Measurements from ENCODE around the gene INSR. TPM values are rescaled to one million over a fixed set of nuclear protein-coding genes. Genes with fewer than 3 reads are reported as not detected.
A peak's percentile ranks its signal among the peaks of the same experiment; 100 is the strongest.

Gene INSR
- total RNA-seq, 1 experiment from 2014 or later: 22.6 TPM

DNA sequence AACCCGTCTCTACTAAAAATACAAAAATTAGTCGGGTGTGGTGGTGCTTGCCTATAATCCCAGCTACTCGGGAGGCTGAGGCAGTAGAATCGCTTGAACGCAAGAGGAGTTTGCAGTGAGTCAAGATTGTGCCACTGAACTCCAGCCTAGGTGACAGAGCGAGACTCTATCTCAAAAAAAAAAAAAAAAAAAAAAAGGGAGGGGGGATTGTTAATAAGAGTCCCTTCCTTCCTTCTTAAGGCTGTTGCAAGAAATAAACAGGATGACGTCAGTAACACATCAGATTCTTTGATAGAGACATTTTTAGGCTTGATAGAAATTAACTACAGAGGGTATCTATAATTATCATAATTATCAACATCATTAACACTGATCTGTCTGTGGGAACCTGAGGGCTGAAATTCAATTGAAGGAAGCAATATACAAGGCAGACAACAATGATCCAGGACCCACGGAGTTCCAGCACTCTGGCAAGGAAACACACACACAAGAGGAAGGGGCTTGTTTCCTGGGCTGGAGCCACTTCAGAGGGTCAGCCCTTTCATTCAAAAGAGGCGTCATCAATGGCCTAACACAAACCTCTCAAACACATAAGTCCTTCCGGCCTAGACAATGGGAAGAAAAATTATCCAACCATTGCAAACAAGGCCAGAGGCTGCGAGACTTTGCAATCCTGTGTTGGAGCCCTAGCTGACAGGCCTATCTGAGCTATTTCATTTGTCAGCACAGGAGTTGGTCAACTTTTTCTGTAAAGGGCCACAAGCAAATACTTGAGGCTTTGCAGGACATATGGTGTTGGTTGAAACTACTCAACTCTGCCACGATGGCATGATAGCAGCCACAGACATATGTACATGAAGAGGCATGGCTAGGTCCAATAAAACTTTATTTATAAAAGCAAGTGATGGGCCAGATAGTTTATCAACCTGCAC lies 105.2 kb downstream of the INSR start:
- Histone ChIP-seq H3K9me3 (no peaks in the 10 kb centered on the region), H3K27me3 (replicated peaks; ENCODE audit: control insufficient read depth, insufficient read depth, low read length) (no peaks in the 10 kb centered on the region), H3K4me3 (ENCODE audit: low read depth, low read length) (no peak overlapping the region), H3K4me1 (no peaks in the 10 kb centered on the region), H3K36me3 (ENCODE audit: control insufficient read depth, insufficient read depth, low read length) (no peaks in the 10 kb centered on the region)
- H3K4me3 Mint-ChIP-seq (ENCODE audit: unreplicated experiment): no peak overlapping the region
- ChIA-PET POLR2A (no interaction called here), CTCF (no interaction called here)
- H3K36me3 Mint-ChIP-seq (ENCODE audit: insufficient read depth, unreplicated experiment): peaks cover 4% of the 10 kb centered on the region
- no TSS peak for BruUV-seq (replicated peaks)
- no peak for DNase-seq
- TF ChIP-seq, protein P1, sequence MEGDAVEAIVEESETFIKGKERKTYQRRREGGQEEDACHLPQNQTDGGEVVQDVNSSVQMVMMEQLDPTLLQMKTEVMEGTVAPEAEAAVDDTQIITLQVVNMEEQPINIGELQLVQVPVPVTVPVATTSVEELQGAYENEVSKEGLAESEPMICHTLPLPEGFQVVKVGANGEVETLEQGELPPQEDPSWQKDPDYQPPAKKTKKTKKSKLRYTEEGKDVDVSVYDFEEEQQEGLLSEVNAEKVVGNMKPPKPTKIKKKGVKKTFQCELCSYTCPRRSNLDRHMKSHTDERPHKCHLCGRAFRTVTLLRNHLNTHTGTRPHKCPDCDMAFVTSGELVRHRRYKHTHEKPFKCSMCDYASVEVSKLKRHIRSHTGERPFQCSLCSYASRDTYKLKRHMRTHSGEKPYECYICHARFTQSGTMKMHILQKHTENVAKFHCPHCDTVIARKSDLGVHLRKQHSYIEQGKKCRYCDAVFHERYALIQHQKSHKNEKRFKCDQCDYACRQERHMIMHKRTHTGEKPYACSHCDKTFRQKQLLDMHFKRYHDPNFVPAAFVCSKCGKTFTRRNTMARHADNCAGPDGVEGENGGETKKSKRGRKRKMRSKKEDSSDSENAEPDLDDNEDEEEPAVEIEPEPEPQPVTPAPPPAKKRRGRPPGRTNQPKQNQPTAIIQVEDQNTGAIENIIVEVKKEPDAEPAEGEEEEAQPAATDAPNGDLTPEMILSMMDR (IDR thresholded peaks at IDR 0.05; ENCODE audit: insufficient read depth in 1 of 2, low read depth in 1 of 2, low read length in 1 of 2, severe bottlenecking in 1 of 2, unreplicated experiment in 1 of 2): no peak
- no peak overlapping the region for H3K27ac Mint-ChIP-seq (ENCODE audit: unreplicated experiment)
- peaks cover 10% of the 10 kb centered on the region for H3K4me1 Mint-ChIP-seq (ENCODE audit: low read depth, unreplicated experiment)
- peaks cover 4% of the 10 kb centered on the region for H3K27me3 Mint-ChIP-seq (ENCODE audit: insufficient read depth, unreplicated experiment)
- intact Hi-C loops (cut with micrococcal nuclease; ENCODE audit: unreplicated experiment): no loop called here
- H3K9me3 Mint-ChIP-seq (ENCODE audit: unreplicated experiment): no peaks in the 10 kb centered on the region

DNA sequence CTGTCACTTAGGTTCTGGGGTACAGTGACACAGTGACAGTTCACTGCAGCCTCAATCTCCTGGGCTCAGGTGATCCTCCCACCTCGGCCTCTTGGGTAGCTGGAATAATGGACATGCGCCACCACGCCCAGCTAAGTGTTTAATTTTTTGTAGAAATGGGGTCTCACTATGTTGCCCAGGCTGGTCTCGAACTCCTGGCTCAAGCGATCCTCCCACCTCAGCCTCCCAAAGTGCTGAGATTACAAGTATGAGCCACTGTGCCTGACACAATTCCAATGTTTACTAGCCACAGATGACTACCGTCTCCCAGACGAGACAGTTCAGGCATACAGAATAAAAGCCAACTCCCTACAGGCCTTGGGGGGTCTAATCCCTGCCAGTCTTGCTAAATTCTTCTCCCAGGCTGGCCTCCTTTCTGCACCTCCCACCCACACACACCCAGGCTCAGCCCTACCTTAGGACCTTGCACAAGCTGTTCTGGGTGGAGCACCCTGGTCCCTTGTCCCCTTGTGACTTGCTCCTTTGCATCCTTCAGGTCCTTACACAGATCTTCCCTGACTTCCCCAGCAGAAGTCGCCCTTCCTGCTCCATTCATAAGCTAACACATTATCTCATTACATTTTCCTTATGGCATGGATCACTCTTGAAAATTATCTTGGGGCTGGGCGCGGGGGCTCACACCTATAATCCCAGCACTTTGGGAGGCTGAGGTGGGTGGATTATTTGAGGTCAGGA lies 106.4 kb downstream of the INSR start:
- Histone ChIP-seq H3K9me3 (no peaks in the 10 kb centered on the region), H3K4me3 (ENCODE audit: low read depth, low read length) (no peak overlapping the region), H3K27me3 (replicated peaks; ENCODE audit: control insufficient read depth, insufficient read depth, low read length) (no peaks in the 10 kb centered on the region), H3K4me1 (no peaks in the 10 kb centered on the region), H3K36me3 (ENCODE audit: control insufficient read depth, insufficient read depth, low read length) (no peaks in the 10 kb centered on the region)
- Mint-ChIP-seq H3K4me3 (ENCODE audit: unreplicated experiment) (no peak overlapping the region), H3K9me3 (ENCODE audit: unreplicated experiment) (no peaks in the 10 kb centered on the region), H3K27me3 (ENCODE audit: insufficient read depth, unreplicated experiment) (peaks cover 4% of the 10 kb centered on the region), H3K27ac (ENCODE audit: unreplicated experiment) (no peak overlapping the region), H3K36me3 (ENCODE audit: insufficient read depth, unreplicated experiment) (peaks cover 4% of the 10 kb centered on the region), H3K4me1 (ENCODE audit: low read depth, unreplicated experiment) (peaks cover 10% of the 10 kb centered on the region)
- ChIA-PET POLR2A (no interaction called here), CTCF (interaction anchor here (0.5 to 0.6 kb wide), 2 partner anchors 13 to 57 kb away, joined by 4 read pairs; no protein-coding TSS in a partner anchor)
- no peak for DNase-seq
- intact Hi-C loops (cut with micrococcal nuclease; ENCODE audit: unreplicated experiment): no loop called here
- no TSS peak for BruUV-seq (replicated peaks)
- TF ChIP-seq, protein P1 (IDR thresholded peaks at IDR 0.05; ENCODE audit: insufficient read depth in 1 of 2, low read depth in 1 of 2, low read length in 1 of 2, severe bottlenecking in 1 of 2, unreplicated experiment in 1 of 2): no peak

DNA sequence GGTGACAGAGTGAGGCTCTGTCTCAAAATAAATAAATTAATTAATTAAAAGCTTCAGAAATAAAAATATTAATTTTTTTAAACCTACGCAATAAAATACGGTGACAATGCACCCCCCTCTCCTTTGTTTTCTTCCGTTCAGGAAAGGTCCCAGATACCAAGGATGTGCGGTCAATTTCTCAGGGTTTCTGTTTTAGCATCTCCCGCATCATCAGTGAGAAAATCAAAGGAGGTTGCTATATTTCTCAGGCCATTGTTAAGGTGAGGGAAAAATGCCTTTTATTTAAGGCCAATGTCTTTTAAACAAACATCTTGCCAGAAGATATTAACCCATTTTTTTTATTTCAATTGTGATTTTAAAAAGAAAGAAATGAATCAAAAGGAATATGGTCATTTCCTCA lies 111.7 kb downstream of the INSR start:
- no peaks in the 10 kb centered on the region for H3K36me3 ChIP-seq (ENCODE audit: control insufficient read depth, insufficient read depth, low read length)
- no peak overlapping the region for H3K27ac Mint-ChIP-seq (ENCODE audit: unreplicated experiment)
- ChIA-PET CTCF (no interaction called here), POLR2A (no interaction called here)
- BruUV-seq (replicated peaks): TSS peak; percentile 21
- no peak overlapping the region for H3K4me3 ChIP-seq (ENCODE audit: low read depth, low read length)
- H3K4me1 Mint-ChIP-seq (ENCODE audit: low read depth, unreplicated experiment): no peaks in the 10 kb centered on the region
- peaks cover 10% of the 10 kb centered on the region for H3K36me3 Mint-ChIP-seq (ENCODE audit: insufficient read depth, unreplicated experiment)
- H3K9me3 Mint-ChIP-seq (ENCODE audit: unreplicated experiment): no peaks in the 10 kb centered on the region
- TF ChIP-seq, protein P1 (IDR thresholded peaks at IDR 0.05; ENCODE audit: insufficient read depth in 1 of 2, low read depth in 1 of 2, low read length in 1 of 2, severe bottlenecking in 1 of 2, unreplicated experiment in 1 of 2): no peak
- H3K4me3 Mint-ChIP-seq (ENCODE audit: unreplicated experiment): no peak overlapping the region
- H3K4me1 ChIP-seq: no peaks in the 10 kb centered on the region
- no peaks in the 10 kb centered on the region for H3K9me3 ChIP-seq
- no peaks in the 10 kb centered on the region for H3K27me3 ChIP-seq (replicated peaks; ENCODE audit: control insufficient read depth, insufficient read depth, low read length)
- H3K27me3 Mint-ChIP-seq (ENCODE audit: insufficient read depth, unreplicated experiment): no peaks in the 10 kb centered on the region
- intact Hi-C loops (cut with micrococcal nuclease; ENCODE audit: unreplicated experiment): no loop called here
- DNase-seq: no peak

Data from Caco-2 (cell line).